HS-5 (cell line): ENCODE measurements around the gene NOX4.
"Not testable (repeated sequence)": the region's sequence is repeated elsewhere in the genome, so short reads cannot be mapped to it uniquely, and the experiment has no call there.

Source experiments
- DNase-seq: peaks from one replicate; pipeline ENCODE4 v3.0.0-alpha.2; 2012; ENCODE audit warnings: low read depth

NOX4 gene

DNA sequence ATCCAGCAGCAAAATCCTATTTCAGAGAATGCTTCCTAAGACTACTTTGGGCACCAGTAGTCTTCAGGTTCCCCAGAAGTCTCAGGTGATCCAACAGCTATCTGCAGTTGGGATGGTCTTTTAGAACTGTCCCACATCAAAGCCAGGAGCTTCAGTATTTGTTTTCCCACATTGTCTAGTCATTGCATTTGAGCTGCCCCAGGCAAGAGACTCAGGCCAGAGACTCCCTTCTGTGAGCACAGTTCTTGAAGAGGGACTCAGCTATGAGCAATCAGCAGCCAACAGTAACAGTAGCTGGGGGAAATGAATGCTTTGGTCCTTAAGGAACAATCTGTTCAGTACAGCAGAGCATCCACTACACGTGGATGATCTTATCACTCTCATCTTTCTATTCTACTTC, 188.1 kb downstream of the NOX4 start:
- not testable (repeated sequence) for DNase-seq

GRCh38 chr11:89295023-89295422, 196.2 kb downstream of the NOX4 start:
- DNase-seq: not testable (repeated sequence)

DNA sequence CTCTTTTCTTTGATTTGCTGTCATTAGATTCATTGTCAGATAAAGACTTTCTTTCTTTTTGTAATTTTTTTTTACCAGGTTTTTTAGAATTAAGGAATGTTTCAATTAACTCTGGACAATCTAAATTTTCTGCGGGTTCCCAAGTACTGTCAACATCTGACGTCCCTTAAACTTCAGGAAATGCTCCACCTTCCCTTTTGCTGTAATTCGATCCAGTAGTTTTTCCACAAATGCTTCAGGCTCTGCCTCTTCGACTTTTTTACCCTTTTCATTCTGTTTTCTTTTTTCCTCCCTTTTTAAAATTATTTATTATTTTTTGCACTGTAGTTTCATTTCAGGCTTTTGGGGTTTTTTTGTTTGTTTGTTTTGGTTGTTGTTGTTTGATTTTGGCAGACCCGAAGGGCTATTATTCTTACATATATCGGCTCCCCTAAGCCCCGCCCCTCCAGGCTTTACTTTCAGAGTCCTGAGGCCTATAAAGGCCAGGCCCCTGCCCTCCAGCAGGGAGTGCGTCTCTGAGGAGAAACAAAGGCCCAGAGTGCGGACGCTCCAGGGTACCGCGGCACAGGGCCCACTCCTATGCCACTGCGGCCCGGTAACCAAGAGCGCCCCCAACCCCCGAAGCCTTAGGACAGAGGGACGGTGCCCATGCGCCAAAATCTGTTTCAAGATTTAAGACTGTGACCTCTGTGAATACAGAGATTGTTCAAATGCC, 197.1 kb downstream of the NOX4 start:
- no peak for DNase-seq

GRCh38 chr11:89288004-89288403, 203.2 kb downstream of the NOX4 start:
- DNase-seq: not testable (repeated sequence)

- DNase-seq: not testable (repeated sequence)
Observed at GRCh38 chr11:89286601-89287000, 204.6 kb downstream of the NOX4 start.

DNA sequence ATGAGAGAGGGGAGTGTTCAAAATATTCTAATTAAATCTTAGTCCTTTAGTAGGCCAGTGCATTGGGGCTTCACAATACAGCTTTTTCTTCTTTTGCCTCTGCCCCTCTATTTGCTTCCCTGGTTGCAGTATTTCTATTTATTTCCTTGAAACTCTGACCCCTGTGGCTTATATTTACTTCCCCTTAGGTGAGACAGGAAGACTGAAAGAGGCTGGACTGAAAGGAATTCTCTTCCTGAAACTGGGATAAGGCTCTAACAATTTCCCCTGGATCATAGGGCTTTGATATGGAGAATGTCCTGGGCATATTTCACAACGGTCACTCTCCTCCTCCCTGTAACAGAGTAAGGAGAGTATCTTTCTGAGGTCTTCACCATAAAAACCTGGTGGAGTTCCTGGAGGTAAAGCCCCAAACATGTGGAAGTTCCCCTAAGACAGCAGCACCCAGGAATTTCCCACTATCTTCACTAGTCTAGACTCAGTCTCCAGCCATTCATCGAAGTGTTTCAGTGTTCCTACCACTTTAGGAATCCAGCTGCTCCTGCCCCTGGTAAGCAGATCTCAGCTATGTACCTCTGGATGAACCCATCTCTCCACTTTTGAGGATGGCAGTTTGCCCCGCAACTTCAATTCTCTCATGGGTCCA, 210.0 kb downstream of the NOX4 start:
- not testable (repeated sequence) for DNase-seq

DNA sequence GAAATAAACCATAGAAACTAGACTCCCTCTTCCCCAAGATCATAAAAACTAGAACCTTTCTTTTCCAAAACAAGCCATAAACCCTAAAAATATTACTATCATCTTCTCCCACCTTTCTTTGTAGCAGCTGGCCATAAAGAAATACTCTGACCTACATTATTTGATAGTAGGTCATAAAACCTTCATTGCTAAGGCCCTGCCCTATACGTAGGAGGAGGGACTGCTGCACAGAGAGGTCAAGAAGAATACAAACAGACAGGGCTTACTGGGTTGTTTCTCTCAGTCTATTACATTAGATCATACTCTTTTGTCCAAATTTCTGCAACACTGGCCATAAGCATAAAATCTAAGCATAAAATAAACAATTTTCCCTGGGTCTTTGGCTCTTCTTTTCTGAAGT, 212.0 kb downstream of the NOX4 start:
- no peak for DNase-seq

- no peak for DNase-seq
Observed at GRCh38 chr11:89275966-89276365, 215.2 kb downstream of the NOX4 start.
